HG02759 (cell line): ENCODE measurements around the gene VPS25.

ENCODE experiments used
- ATAC-seq: cut with Tn5 transposase; IDR thresholded peaks from one replicate; pipeline ENCODE4 v1.9.1; 2021; ENCODE audit warnings: mild to moderate bottlenecking, moderate library complexity; ENCODE audit not compliant: unreplicated experiment

Gene VPS25

DNA sequence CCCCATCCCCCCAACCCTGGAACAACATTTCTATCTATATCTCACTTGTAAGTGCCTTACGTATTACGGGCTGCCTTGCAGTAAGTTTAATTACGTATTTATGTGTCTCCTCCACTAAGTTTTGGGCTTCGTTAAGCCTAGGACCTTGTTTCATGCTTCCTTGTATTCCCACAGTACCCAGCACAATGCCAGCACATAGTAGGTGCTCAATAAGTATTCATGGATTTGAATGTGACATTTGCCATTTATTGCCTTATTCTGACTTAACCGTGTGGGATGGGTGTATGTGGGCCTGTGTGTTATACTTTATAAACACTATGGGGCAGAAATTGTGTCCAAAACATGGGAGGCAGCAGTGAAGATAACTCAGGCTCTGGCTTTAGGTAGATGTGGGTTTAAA, 19.3 kb downstream of the VPS25 start:
- no peak for ATAC-seq

DNA sequence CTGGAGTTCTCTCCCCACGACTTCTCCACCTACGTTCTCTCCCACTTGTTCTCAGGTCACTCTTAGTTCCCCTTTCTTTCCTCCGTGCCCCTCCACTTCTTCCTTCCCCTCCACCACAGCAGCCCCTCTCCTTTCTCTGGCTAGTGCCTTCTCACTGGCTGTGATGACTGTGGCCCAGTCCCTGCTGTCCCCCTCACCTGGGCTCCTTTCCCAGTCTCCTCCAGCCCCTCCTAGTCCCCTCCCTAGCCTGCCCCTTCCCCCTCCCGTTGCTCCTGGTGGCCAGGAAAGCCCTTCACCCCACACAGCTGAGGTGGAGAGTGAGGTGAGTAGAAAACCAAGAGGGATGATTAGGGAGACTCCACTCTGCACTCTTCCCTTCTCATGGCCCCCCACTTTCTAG, 21.8 kb downstream of the VPS25 start:
- no peak for ATAC-seq

- ATAC-seq, result no peak
Observed at GRCh38 chr17:42795465-42795864, 22.2 kb downstream of the VPS25 start.

DNA sequence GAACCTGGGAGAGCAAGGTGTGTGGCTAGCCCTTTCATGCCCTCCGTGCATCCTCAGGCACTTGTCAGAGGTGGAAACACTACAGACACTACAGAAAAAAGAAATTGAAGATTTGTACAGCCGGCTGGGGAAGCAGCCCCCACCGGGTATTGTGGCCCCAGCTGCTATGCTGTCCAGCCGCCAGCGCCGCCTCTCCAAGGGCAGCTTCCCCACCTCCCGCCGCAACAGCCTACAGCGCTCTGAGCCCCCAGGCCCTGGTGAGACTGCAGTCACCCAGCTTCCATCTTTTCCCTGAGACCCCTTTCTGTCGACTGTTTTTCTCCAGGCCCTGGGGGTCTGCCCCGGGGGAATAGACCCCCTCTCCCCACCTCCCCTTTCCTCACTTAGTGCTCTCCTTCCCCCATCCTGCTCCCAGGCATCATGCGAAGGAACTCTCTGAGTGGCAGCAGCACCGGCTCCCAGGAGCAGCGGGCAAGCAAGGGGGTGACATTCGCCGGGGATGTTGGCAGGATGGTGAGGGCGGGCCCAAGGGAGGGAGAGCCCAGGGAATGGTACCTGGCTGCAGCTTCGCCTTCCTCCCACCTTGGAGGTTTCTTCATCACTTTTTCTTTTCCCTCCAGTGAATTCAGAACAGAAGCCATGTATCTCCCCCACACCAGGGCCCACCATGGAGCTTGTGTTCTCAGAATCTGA, 23.0 kb downstream of the VPS25 start:
- no peak for ATAC-seq

GRCh38 chr17:42797067-42798007, 24.1 kb downstream of the VPS25 start:
- no peak for ATAC-seq

DNA sequence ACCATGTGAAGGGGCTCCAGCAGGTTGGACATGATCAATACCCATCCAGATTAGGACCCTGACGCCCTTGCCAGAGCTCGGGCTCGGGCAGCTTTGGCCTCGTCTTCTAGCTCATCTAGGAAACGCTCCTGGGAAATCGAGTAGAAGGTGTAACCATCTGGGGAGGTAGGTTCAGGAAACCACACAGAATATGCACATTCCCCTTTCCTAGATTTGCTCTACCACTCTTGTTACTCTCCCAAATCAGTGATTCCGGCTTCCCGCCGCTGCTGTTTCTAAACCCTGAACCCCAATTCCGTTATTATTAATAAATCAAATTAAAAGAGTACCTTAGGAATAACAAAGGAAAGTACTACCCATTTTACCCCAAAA, 24.7 kb downstream of the VPS25 start:
- ATAC-seq, result no peak

GRCh38 chr17:42798383-42799380, 25.4 kb downstream of the VPS25 start, which contains the start of the genes CNTD1 and COA3:
CNTD1 (plus strand) TSS chr17:42798861; CDS start chr17:42799068, 207 bp downstream.
COA3 (minus strand) TSS chr17:42798704; CDS start chr17:42798681, 23 bp downstream.
- peak; percentile 83 for ATAC-seq

GRCh38 chr17:42803074-42803883, 30.0 kb downstream of the VPS25 start:
- no peak for ATAC-seq

DNA sequence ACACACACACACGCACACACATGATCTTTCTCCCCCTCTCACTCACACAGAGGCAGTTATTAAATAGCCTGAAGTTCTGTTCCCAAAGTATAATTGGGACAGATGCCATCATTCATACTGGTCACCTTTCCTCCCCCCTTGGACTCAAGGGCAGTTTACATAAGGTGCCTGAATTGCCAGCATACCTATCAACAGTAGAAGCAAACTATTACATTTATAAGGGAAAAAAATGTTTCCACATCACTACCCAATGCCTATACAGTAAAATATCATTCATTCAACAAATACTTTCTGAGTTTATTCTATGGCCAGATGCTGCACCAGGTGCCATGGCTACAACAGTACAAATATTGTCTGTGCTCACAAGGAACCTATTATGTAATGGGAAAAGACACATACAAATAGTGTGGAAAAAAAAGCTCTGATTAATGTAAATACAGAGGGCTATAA, 31.7 kb downstream of the VPS25 start:
- no peak for ATAC-seq

- ATAC-seq, result no peak
Observed at GRCh38 chr17:42806249-42806648, 33.0 kb downstream of the VPS25 start.

- no peak for ATAC-seq
Observed at GRCh38 chr17:42809250-42809649, 36.0 kb downstream of the VPS25 start.

DNA sequence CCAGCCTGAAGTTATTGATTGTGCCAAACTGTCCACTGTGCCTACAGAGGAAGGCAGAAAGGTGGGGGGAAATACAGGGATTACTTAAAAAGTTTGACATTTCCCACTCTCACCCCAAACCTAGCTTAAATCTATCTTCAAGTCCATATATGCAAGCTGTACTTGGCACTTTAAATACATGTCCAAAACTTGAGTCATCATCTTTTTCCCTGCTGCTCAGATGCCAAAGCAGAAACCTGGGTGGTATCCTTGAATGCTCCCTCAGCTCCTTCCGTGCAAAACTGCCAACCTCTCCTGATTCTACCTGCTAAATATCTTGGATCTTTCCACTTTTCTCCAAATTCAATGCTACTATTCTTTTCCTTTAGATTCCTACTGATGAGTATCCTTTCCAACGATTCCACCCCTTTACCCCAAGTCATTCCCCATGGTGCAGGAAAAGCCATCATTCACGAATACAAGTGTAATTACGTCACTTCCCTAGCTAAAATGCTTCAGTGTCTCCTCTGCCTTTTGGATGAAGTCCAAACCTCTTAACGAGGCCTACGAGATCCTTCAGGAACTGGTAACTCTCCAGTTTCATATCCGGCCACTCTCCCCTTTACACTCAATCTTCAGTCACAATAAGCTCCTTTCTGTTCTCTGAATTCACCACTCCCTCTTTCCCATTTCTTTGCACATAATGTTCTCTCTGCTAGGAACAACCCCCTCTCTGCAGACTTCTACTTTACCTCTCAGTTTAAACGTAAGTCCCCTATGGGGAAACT, 41.6 kb downstream of the VPS25 start:
- no peak for ATAC-seq

- no peak for ATAC-seq
Observed at GRCh38 chr17:42817866-42818265, 44.6 kb downstream of the VPS25 start.

- ATAC-seq, result no peak
Observed at GRCh38 chr17:42818379-42818778, 45.1 kb downstream of the VPS25 start.

GRCh38 chr17:42819939-42820535, 46.8 kb downstream of the VPS25 start:
- ATAC-seq, result no peak

DNA sequence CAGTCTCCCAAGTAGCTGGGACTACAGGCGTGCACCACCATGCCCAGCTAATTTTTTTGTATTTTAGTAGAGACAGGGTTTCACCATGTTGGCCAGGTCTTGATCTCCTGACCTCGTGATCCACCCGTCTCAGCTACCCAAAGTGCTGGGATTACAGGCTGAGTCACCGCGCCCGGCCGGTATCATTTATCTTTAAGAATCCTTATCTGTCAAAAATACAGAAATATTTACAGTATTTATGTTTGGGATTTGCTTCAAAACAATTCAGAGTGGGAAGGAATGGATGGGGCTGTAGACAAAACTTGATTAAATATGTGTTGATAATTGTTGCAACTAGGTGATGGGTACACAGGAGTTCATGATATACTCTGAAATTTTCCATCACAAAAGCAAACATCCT, 47.9 kb downstream of the VPS25 start:
- no peak for ATAC-seq

- no peak for ATAC-seq
Observed at GRCh38 chr17:42827472-42827871, 54.2 kb downstream of the VPS25 start.
